Measurements from ENCODE around the gene UBE2R2. TPM values are rescaled to one million over a fixed set of nuclear protein-coding genes. Genes with fewer than 3 reads are reported as not detected.

UBE2R2 gene
- total and polyA plus RNA-seq, 2 donors from 2014 or later = 26.1 to 32.2 TPM

- intact Hi-C loops (cut with DNase I) = no loop called here
- TF ChIP-seq CTCF (IDR thresholded peaks at IDR 0.05; ENCODE audit: borderline replicate concordance, extremely low read depth, insufficient read depth) = no peak
- Histone ChIP-seq H3K27me3 (ENCODE audit: control insufficient read depth, insufficient read depth, low read length) (no peaks in the 10 kb centered on the region), H3K36me3 (ENCODE audit: control insufficient read depth in 2 of 3, insufficient read depth in 3 of 3, low read length in 3 of 3) (no peaks in the 10 kb centered on the region), H3K4me1 (ENCODE audit: control insufficient read depth in 2 of 3, insufficient read depth in 2 of 3, low read depth in 1 of 3, low read length in 3 of 3) (peaks cover 0 to 10% (median 9%) of the 10 kb centered on the region in 3 donors), H3K4me3 (ENCODE audit: low read length in 3 of 3) (no peak overlapping the region), H3K9me3 (ENCODE audit: control insufficient read depth in 2 of 3, insufficient read depth in 1 of 3, low read length in 3 of 3) (no peaks in the 10 kb centered on the region), H3K27ac (ENCODE audit: low read depth in 2 of 2, low read length in 2 of 2) (no peak overlapping the region), H3K9ac (ENCODE audit: low read length in 3 of 3) (no peak overlapping the region)
- DNase-seq (no peak), FAIRE-seq (no peak)
Observed at GRCh38 chr9:33856247-33856646, 39.3 kb downstream of the UBE2R2 start.

- H3K4me3 ChIP-seq (ENCODE audit: low read length in 3 of 3) = no peak overlapping the region
- no peak for TF ChIP-seq CTCF (IDR thresholded peaks at IDR 0.05; ENCODE audit: borderline replicate concordance, extremely low read depth, insufficient read depth)
- no peaks in the 10 kb centered on the region for H3K27me3 ChIP-seq (ENCODE audit: control insufficient read depth, insufficient read depth, low read length)
- H3K27ac ChIP-seq (ENCODE audit: low read depth in 2 of 2, low read length in 2 of 2) = no peak overlapping the region
- intact Hi-C loops (cut with DNase I) = no loop called here
- H3K9ac ChIP-seq (ENCODE audit: low read length in 3 of 3) = no peak overlapping the region
- DNase-seq (no peak), FAIRE-seq (no peak)
- H3K36me3 ChIP-seq (ENCODE audit: control insufficient read depth in 2 of 3, insufficient read depth in 3 of 3, low read length in 3 of 3) = no peaks in the 10 kb centered on the region
- H3K9me3 ChIP-seq (ENCODE audit: control insufficient read depth in 2 of 3, insufficient read depth in 1 of 3, low read length in 3 of 3) = no peaks in the 10 kb centered on the region
- H3K4me1 ChIP-seq (ENCODE audit: control insufficient read depth in 2 of 3, insufficient read depth in 2 of 3, low read depth in 1 of 3, low read length in 3 of 3) = peaks cover 0 to 2% (median 0%) of the 10 kb centered on the region in 3 donors
Observed at GRCh38 chr9:33858423-33858822, 41.5 kb downstream of the UBE2R2 start.

- Histone ChIP-seq H3K27ac (ENCODE audit: low read depth in 2 of 2, low read length in 2 of 2) (no peak overlapping the region), H3K27me3 (ENCODE audit: control insufficient read depth, insufficient read depth, low read length) (no peaks in the 10 kb centered on the region), H3K9me3 (ENCODE audit: control insufficient read depth in 2 of 3, insufficient read depth in 1 of 3, low read length in 3 of 3) (no peaks in the 10 kb centered on the region), H3K4me3 (ENCODE audit: low read length in 3 of 3) (no peak overlapping the region), H3K9ac (ENCODE audit: low read length in 3 of 3) (no peak overlapping the region), H3K4me1 (ENCODE audit: control insufficient read depth in 2 of 3, insufficient read depth in 2 of 3, low read depth in 1 of 3, low read length in 3 of 3) (peaks cover 0 to 2% (median 0%) of the 10 kb centered on the region in 3 donors), H3K36me3 (ENCODE audit: control insufficient read depth in 2 of 3, insufficient read depth in 3 of 3, low read length in 3 of 3) (no peaks in the 10 kb centered on the region)
- DNase-seq (no peak), FAIRE-seq (no peak)
- TF ChIP-seq CTCF (IDR thresholded peaks at IDR 0.05; ENCODE audit: borderline replicate concordance, extremely low read depth, insufficient read depth) = no peak
- intact Hi-C loops (cut with DNase I) = no loop called here
Observed at GRCh38 chr9:33860200-33860871, 43.4 kb downstream of the UBE2R2 start.

Data from kidney (tissue), 14 donors.